Kidney tubule cell (primary cell): ENCODE data around the gene AP3B1.

Experiments
- DNase-seq: peaks from one replicate; pipeline ENCODE4 v3.0.0-alpha.2; 2018; ENCODE audit warnings: low spot score

AP3B1 gene

GRCh38 chr5:77971776-77972468, 322.6 kb downstream of the AP3B1 start:
- no peak for DNase-seq

- no peak for DNase-seq
These were observed 323.6 kb downstream of the AP3B1 start for GRCh38 chr5:77970891-77971290.

GRCh38 chr5:77963795-77964194, 330.7 kb downstream of the AP3B1 start:
- no peak for DNase-seq

- no peak for DNase-seq
These were observed 333.6 kb downstream of the AP3B1 start for GRCh38 chr5:77960863-77961396.

GRCh38 chr5:77960305-77960704, 334.2 kb downstream of the AP3B1 start:
- no peak for DNase-seq

GRCh38 chr5:77958642-77959330, 335.7 kb downstream of the AP3B1 start:
- no peak for DNase-seq

- peak; percentile 9 for DNase-seq
These were observed 336.5 kb downstream of the AP3B1 start for GRCh38 chr5:77957931-77958521.

- DNase-seq: no peak
These were observed 337.0 kb downstream of the AP3B1 start for GRCh38 chr5:77957516-77957915.

- no peak for DNase-seq
These were observed 337.4 kb downstream of the AP3B1 start for GRCh38 chr5:77957081-77957480.

- no peak for DNase-seq
These were observed 338.9 kb downstream of the AP3B1 start for GRCh38 chr5:77955577-77955976.

- no peak for DNase-seq
These were observed 341.1 kb downstream of the AP3B1 start for GRCh38 chr5:77953374-77953773.

GRCh38 chr5:77952636-77953212, 341.8 kb downstream of the AP3B1 start:
- DNase-seq: no peak
